Measurements from ENCODE around the gene TMEM143.
"Not testable (repeated sequence)": the region's sequence is repeated elsewhere in the genome, so short reads cannot be mapped to it uniquely, and the experiment has no call there.

TMEM143 gene

GRCh38 chr19:48363810-48364597 lies at the start of gene TMEM143, which contains the start of gene SYNGR4:
TMEM143 (minus strand) TSS chr19:48363940; CDS start chr19:48363920, 20 bp downstream.
SYNGR4 (plus strand) TSS chr19:48364367; CDS start chr19:48365843, 1,476 bp downstream.
- peak; percentile 97 for DNase-seq

- DNase-seq: no peak
Measured at GRCh38 chr19:48405850-48406249, 42.1 kb upstream of the TMEM143 start.

GRCh38 chr19:48405010-48405659 lies 41.4 kb upstream of the TMEM143 start:
- no peak for DNase-seq

- peak; percentile 45 for DNase-seq
Measured at GRCh38 chr19:48403606-48404005, 39.9 kb upstream of the TMEM143 start.

GRCh38 chr19:48401287-48401686 lies 37.5 kb upstream of the TMEM143 start:
- no peak for DNase-seq

- no peak for DNase-seq
Measured at GRCh38 chr19:48400018-48400742, 36.4 kb upstream of the TMEM143 start.

- DNase-seq: peak; percentile 80
Measured at GRCh38 chr19:48398375-48399235, 34.9 kb upstream of the TMEM143 start.

GRCh38 chr19:48398102-48398374 lies 34.3 kb upstream of the TMEM143 start:
- DNase-seq: no peak

- no peak for DNase-seq
Measured at GRCh38 chr19:48397263-48398101, 33.7 kb upstream of the TMEM143 start.

GRCh38 chr19:48396824-48397176 lies 33.1 kb upstream of the TMEM143 start:
- DNase-seq: no peak

- no peak for DNase-seq
Measured at GRCh38 chr19:48396016-48396823, 32.5 kb upstream of the TMEM143 start.

GRCh38 chr19:48395499-48395898 lies 31.8 kb upstream of the TMEM143 start:
- DNase-seq: no peak

- DNase-seq: no peak
Measured at GRCh38 chr19:48395170-48395455, 31.4 kb upstream of the TMEM143 start.

GRCh38 chr19:48394331-48395169 lies 30.8 kb upstream of the TMEM143 start:
- DNase-seq: no peak

GRCh38 chr19:48393559-48394330 lies 30.0 kb upstream of the TMEM143 start, which contains the start of gene GRIN2D:
GRIN2D (plus strand) TSS chr19:48393668; CDS start chr19:48398393, 4,725 bp downstream.
- DNase-seq: no peak

GRCh38 chr19:48392860-48393558 lies 29.3 kb upstream of the TMEM143 start:
- no peak for DNase-seq

- not testable (repeated sequence) for DNase-seq
Measured at GRCh38 chr19:48392006-48392344, 28.2 kb upstream of the TMEM143 start.

GRCh38 chr19:48391100-48392005 lies 27.6 kb upstream of the TMEM143 start, which contains the start of gene KDELR1:
KDELR1 (minus strand) TSS chr19:48391551; CDS start chr19:48391358, 193 bp downstream.
- DNase-seq: peak; percentile 73

Measured in stimulated activated CD4-positive, alpha-beta T cell treated with anti-CD3 and anti-CD28 coated beads, Interleukin-4, amount 100 ng/mL, for 24 hours (primary cell).